Activated CD4-positive, alpha-beta T cell treated with anti-CD3 and anti-CD28 coated beads, Interleukin-2, amount 50 U/mL, for 4 hours (primary cell): ENCODE results near the gene KRT36.

Experiments used
- DNase-seq, 2 experiments: peaks; one replicate each; pipeline ENCODE4 v3.0.0-alpha.2; 2020

KRT36 gene

GRCh38 chr17:41521574-41522261 lies 32.0 kb upstream of the KRT36 start:
- DNase-seq = no peak

DNA sequence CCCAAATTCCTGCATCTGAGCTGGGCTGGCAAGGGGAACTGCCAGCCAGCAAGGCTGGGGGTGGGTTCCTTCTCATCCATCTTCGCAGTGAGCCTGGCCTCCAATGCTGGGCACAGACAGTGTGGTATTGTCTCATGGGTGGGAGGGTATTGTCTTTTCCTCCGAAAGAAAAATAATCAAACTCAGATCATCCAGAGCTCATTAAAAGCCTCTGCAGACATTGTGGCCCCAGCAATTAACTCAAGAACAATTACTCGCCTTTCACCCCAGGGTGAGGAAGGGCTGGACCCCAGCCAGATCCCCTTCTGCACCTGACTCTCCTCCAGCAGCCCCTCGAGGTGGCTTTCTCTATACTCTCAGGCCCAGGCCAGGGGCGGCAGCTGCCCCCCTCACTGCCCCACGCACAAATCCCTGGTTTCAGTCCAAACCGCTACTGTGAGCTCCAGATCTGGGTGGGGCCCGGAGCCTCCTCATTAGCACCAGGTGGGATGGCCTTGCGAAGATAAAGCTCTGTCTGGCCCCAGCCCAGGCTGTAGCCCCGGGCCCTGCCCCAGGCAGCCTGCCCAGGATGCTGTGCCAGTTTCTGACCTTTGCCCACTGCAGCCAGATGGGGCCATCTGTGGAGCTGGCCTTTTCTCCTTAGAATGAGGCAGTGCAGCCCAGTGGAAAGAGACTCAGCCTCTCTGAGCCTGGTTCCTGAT lies 31.3 kb upstream of the KRT36 start:
- DNase-seq = no peak

DNA sequence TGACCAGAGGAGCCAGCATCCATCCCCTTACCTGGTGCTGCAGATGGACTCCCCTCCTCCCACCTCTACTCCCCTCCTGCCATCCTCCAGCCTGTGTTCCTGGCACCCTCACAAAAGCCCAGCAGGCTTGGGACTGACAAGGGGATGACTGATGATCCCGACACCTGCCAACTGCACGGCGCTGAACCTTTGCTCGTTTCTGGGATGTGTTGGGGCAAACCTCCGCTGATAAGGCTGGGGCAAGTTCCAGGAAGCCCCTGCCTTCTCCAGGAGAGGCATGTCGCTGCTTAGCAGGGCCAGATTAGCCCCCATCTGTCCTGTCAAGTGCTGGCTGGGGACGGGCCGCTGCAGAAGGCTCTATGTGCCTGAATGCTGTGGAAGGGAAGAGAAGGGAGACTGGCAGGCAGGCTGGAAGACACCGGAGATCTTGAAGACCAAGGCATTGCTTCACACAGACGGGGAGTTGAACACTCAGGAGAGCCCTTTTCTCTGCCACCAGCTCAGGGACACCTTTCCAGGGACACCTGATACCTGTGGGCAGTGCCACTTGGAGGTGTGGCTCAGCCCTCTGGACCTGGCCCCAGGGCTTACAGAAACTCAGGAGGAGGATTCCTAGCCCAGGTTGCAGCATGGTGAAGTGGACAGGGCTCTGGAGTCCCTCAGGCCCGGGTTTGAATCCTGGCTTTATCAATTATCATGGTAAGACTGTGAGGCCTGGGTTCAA lies 30.0 kb upstream of the KRT36 start:
- DNase-seq = no peak

- no peak for DNase-seq
Observed at GRCh38 chr17:41518789-41519449, 29.2 kb upstream of the KRT36 start, which contains the start of gene KRT15. Gene KRT15 (minus strand): TSS chr17:41518890. CDS start chr17:41518827, 63 bp downstream.

DNA sequence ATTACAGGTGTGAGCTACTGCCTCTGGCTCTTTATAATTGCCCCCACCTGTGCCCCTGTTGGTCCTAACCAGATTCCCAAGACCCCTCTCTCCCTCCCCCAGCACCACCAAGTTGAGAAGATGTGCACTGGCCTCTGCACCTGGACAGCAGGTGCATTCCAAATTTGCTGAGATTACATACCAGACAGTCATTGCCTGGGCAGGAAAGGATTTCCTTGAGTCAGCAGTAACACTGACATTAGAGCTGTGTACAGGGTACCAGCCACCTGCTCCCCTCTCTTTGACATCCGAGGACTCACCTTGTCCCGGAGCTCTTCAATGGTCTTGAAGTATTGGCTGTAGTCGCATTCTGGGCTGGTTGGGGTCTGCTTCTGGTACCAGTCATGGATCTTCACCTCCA lies 28.3 kb upstream of the KRT36 start:
- no peak for DNase-seq

DNA sequence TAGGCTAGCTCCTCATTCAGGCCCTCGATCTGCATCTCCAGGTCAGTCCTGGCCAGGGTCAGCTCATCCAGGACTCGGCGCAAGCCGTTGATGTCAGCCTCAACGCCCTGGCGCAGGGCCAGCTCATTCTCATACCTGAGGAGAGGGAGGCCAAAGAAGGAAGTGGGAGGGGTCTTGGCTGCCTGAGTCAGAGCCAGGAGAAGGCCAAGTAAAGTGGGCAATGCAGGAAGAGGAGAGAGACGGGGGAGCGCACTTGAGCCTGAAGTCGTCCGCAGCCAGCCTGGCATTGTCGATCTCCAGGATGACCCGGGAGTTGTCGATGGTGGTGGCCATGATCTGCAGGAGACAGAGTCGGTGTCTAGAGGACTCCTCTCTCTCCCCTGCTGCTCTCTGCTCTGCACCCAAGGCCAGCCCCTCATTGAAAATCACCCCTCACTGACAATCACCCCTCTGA lies 27.1 kb upstream of the KRT36 start:
- DNase-seq = no peak

- DNase-seq = no peak
Observed at GRCh38 chr17:41516147-41516829, 26.6 kb upstream of the KRT36 start.

GRCh38 chr17:41513168-41513547 lies 23.4 kb upstream of the KRT36 start:
- no peak for DNase-seq

- no peak for DNase-seq
Observed at GRCh38 chr17:41512546-41513167, 22.9 kb upstream of the KRT36 start.

DNA sequence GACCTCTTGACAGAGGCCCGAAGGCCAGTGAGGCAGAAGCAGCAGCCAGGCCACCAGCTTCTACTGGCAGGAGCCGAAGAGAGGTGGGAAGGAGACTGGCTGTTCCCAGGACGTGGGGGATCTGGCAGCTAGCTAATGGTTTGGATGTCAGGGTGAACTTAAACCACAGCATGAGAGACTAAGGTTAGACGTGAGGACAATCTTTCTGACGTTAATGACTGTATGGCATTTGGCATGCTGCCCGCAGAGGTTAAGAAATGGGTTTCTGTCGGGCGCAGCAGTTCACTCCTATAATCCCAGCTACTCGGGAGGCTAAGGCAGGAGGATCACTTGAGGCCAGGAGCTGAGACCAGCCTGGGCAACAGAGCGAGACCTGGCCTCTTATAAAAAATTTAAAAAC lies 22.0 kb upstream of the KRT36 start:
- DNase-seq = no peak

DNA sequence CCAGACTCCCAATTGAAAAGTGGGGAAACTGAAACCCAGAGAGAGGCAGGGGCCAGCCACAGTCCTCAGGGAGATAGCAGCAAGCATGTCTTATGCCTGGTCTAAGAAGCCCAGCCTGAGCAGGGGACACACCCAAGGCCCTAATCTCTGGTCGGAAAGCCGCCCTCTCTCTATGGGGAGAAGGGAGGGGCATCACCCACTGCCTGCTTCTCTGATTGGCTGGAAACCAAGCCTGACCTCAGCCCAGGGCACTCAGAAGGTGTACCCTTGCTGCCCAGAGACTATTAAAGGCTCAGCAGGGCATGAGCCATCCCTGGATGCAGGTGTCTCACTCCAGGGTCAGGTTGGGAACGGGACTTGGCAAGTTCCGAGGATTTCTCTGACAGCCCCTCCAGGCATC lies 21.4 kb upstream of the KRT36 start:
- no peak for DNase-seq

DNA sequence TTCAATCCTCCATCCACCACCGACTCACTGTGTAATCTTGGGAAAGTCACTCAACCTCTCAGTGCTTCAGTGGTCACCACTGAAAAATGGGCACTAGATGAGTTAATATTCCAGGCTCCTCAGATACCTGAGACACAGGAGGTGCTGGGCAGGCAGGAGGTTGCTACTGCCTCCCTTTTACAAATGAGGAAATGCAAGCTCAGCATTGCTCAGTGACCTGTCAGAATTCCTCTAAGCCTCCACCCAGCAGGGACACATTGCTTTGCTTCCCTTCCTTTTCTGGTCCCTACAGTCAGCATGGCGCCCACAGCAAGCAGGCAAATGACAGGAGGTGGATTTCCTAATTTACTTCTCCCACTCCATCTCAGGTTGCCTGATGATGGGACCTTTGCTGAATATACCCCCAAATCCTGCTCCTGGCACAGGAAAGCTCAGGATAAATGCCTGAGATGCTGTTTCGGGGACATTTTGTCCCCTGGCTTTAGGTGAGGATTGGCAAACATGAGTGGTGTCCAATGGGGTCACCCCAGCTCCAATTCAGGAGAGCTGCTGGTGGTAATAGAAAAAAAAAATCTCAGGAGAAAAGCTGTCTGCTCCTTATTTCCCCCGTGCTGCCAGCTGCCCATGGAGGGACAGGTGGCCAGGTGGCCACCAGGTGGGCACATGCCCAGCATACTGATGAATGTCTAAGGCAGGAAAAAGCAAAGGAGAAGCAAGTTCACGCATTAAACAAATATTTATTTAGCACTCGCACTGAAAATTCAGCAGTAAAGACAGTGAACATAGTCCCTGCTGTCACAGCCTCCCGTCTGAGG lies 20.7 kb upstream of the KRT36 start:
- no peak for DNase-seq

- no peak for DNase-seq
Observed at GRCh38 chr17:41507315-41507880, 17.7 kb upstream of the KRT36 start.

GRCh38 chr17:41505809-41506767 lies 16.4 kb upstream of the KRT36 start:
- no peak for DNase-seq

DNA sequence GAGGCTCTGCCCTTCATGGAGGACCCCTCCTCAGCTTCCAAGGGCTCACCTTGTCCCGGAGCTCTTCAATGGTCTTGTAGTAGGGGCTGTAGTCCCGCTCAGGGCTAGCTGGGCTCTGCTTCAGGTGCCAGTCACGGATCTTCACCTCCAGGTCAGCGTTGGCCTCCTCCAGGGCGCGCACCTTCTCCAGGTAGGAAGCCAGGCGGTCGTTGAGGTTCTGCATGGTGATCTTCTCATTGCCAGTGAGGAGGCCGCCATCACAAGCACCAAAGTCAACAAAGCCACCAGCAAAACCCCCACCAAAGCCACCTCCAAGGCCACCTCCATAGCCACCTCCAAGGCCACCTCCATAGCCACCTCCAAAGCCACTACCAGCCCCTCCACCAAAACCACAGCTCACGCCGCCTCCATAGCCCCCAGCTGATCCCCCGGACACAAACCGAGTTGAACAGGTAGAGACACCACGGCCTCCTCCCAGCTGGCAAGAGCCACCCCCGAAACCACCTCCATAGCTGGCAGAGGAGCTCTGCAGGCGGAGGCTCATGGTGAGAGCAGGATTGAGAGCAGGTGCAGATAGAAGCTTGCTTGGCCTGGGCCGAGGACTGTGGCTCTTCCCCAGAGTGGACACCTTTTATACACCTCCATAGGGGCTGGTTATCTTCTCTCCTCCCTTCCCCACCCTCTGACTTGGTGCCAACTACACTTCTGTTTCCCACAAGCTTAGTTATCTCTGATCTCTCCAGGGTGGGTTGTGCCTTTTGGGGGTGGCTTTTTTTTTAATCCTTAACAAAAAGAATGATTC lies 15.5 kb upstream of the KRT36 start, which contains the start of gene KRT13:
TSS of gene KRT13 (minus strand) at position 606 of the 802 bp plus-strand sequence. CDS start at position 544, 62 bp downstream.
- DNase-seq = no peak

DNA sequence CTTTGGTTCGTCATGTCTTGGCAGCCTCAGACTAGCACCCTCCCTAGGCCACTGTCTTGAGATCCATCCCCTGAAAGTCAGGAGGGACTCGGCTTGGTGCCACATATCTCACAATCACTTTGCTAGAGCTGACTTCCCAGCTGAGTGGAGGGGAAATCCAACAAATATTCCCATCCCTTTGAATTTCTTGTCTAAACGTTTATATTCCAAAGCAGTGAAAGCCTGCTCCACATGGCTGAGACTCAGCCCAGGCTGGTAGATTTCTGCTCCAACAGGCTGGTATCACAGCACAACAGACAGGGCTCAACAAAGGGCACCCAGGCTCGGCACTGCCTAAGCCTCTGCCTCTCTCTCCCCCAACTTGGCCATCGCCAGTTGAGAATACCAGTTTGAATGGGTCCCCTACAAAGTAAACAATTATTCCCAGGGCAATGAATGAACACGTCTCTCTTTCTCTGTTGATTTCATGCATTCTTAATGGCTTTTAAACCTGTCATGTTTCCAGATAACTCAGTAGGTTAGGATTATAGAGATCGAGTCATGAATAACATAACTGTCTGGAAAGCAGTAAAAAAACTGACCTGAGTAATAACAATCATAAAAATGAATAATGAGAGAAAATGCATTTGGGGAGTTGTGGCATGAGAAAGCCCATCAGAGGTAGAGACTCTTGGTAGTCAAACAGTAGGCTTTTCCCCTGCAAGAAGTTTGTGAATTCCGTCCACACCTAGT lies 14.7 kb upstream of the KRT36 start:
- DNase-seq = no peak

DNA sequence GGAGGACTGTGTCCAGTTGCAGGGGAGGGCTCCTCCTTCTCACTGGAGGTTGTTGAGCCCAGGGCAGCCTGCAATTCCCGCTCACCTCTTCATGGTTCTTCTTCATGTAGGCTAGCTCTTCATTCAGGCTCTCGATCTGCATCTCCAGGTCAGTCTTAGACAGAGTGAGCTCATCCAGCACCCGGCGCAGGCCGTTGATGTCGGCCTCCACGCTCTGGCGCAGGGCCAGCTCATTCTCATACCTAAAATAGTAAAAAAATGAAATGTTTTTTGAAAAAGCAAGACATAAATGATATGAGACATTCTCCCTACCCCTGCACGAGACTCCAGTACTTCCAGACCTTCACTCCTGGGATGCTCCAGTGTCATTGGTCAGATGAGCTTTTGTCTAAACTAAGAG lies 13.5 kb upstream of the KRT36 start:
- no peak for DNase-seq
